ENCODE data around the gene TLX2. TPM values are rescaled to one million over a fixed set of nuclear protein-coding genes. Genes with fewer than 3 reads are reported as not detected.

The TLX2 gene
- total and polyA plus RNA-seq, 2 of the 13 experiments (the other 11 are each of a cell fraction or from before 2014, with no cell fraction given): 0.05 to 0.20 TPM

- peaks cover 24% of the 10 kb centered on the region for H3K4me1 ChIP-seq (ENCODE audit: insufficient read depth, low read length)
- in situ Hi-C loops (cut with HindIII; ENCODE audit: extremely low pct_ligation_motif_present, low pct_unique_long_range_greater_than_20kb) (no loop called here), intact Hi-C loops (cut with micrococcal nuclease; ENCODE audit: unreplicated experiment) (no loop called here)
- H3K9me3 ChIP-seq (ENCODE audit: low read length): no peaks in the 10 kb centered on the region
- H3K27ac ChIP-seq (ENCODE audit: extremely low read length, insufficient read depth, low read length): no peak overlapping the region
- no peak overlapping the region for H3K9ac ChIP-seq (ENCODE audit: insufficient read depth, low read depth, low read length)
- peaks cover 0 to 27% of the 10 kb centered on the region in 2 experiments; a peak in 2 of 5 replicates for H3K27me3 ChIP-seq (ENCODE audit: control insufficient read depth in 1 of 2, insufficient read depth in 2 of 2, low read length in 2 of 2)
- no peak overlapping the region for H2AFZ ChIP-seq (ENCODE audit: low read length)
- no peak for DNase-seq (ENCODE audit: low spot score)
- CTCF ChIA-PET (ENCODE audit: low intra/inter-chr PET ratio, low total read pairs): no interaction called here
- TF ChIP-seq NCOA5 (CRISPR knock-in tag; IDR thresholded peaks at IDR 0.05) (no peak), ZBTB42 (CRISPR knock-in tag; IDR thresholded peaks at IDR 0.05) (no peak), ZNF75D (CRISPR knock-in tag; IDR thresholded peaks at IDR 0.05; ENCODE audit: borderline replicate concordance) (no peak), EED (CRISPR knock-in tag; IDR thresholded peaks at IDR 0.05) (no peak), ZNF263 (CRISPR knock-in tag; IDR thresholded peaks at IDR 0.05) (no peak), MBNL3 (CRISPR knock-in tag; conservative IDR thresholded peaks at IDR 0.05) (no peak), KDM3A (CRISPR knock-in tag; IDR thresholded peaks at IDR 0.05; ENCODE audit: low read depth) (no peak), NR2F6 (IDR thresholded peaks at IDR 0.05) (no peak), NR2F6 (CRISPR knock-in tag; IDR thresholded peaks at IDR 0.05) (no peak)
- TF ChIP-seq, protein P1, sequence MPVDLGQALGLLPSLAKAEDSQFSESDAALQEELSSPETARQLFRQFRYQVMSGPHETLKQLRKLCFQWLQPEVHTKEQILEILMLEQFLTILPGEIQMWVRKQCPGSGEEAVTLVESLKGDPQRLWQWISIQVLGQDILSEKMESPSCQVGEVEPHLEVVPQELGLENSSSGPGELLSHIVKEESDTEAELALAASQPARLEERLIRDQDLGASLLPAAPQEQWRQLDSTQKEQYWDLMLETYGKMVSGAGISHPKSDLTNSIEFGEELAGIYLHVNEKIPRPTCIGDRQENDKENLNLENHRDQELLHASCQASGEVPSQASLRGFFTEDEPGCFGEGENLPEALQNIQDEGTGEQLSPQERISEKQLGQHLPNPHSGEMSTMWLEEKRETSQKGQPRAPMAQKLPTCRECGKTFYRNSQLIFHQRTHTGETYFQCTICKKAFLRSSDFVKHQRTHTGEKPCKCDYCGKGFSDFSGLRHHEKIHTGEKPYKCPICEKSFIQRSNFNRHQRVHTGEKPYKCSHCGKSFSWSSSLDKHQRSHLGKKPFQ (CRISPR knock-in tag; IDR thresholded peaks at IDR 0.05; ENCODE audit: insufficient replicate concordance): no peak
- BruUV-seq (replicated peaks): no TSS peak
- no peak overlapping the region for H3K4me3 ChIP-seq (replicated peaks in 1 of 3; ENCODE audit: insufficient read depth in 1 of 3, low read depth in 2 of 3, low read length in 3 of 3)
- FAIRE-seq: no peak
- no peak overlapping the region for H3K4me2 ChIP-seq (ENCODE audit: low read depth, low read length)
- ATAC-seq: no peak
- H3K36me3 ChIP-seq (replicated peaks in 1 of 2; ENCODE audit: control insufficient read depth in 1 of 2, insufficient read depth in 2 of 2, low read length in 2 of 2): no peaks in the 10 kb centered on the region
- POLR2A ChIA-PET: no interaction called here
- H4K20me1 ChIP-seq (ENCODE audit: insufficient read depth, low read length): no peaks in the 10 kb centered on the region
- WGBS (ENCODE audit: low lambda C conversion rate): 27% methylated on average over 3 of the region's 3 CpGs
- H3K79me2 ChIP-seq (ENCODE audit: insufficient read depth, low read length): no peaks in the 10 kb centered on the region
Measured at GRCh38 chr2:74546004-74546403, 31.8 kb downstream of the TLX2 start.

All from HepG2 (cell line).